IMR-90 (cell line): ENCODE results near the gene ZNF827.

ENCODE experiments used
- BHLHE40 ChIP-seq: fragments of 150-350 bp; IDR thresholded peaks from 2 replicates; pipeline ENCODE4 v1.6.1; 2016; ENCODE audit warnings: mild to moderate bottlenecking, low read depth, low read length
- CEBPB ChIP-seq: IDR thresholded peaks from 2 replicates; pipeline ENCODE4 v1.6.1; 2012; ENCODE audit warnings: low read depth, low read length, improper control_type of control experiment
- CHD1 ChIP-seq: IDR thresholded peaks from 2 replicates; pipeline ENCODE4 v1.6.1; 2012; ENCODE audit warnings: low read depth, low read length, improper control_type of control experiment
- CTCF ChIP-seq: conservative IDR thresholded peaks from 2 replicates; pipeline ENCODE4 v1.5.1; 2012; ENCODE audit warnings: mild to moderate bottlenecking, low read depth, low read length, improper control_type of control experiment
- ELK1 ChIP-seq: fragments of 150-350 bp; IDR thresholded peaks from 2 replicates; pipeline ENCODE4 v1.6.1; 2016; ENCODE audit warnings: low read depth, mild to moderate bottlenecking, low read length, moderate library complexity, borderline replicate concordance
- FOS ChIP-seq: fragments of 150-350 bp; IDR thresholded peaks from 2 replicates; pipeline ENCODE4 v1.6.1; 2016; ENCODE audit warnings: low read depth, low read length
- MAFK ChIP-seq: IDR thresholded peaks from 2 replicates; pipeline ENCODE4 v1.6.1; 2012; ENCODE audit warnings: low read depth, low read length, improper control_type of control experiment
- MXI1 ChIP-seq: IDR thresholded peaks from 2 replicates; pipeline ENCODE4 v1.6.1; 2012; ENCODE audit warnings: low read depth, mild to moderate bottlenecking, low read length, moderate library complexity, borderline replicate concordance
- POLR2A ChIP-seq: IDR thresholded peaks from 2 replicates; pipeline ENCODE4 v1.6.1; 2012; ENCODE audit warnings: mild to moderate bottlenecking, low read depth, low read length
- RAD21 ChIP-seq: IDR thresholded peaks from 2 replicates; pipeline ENCODE4 v1.6.1; 2012; ENCODE audit warnings: low read length, improper control_type of control experiment
- RCOR1 ChIP-seq: IDR thresholded peaks from 2 replicates; pipeline ENCODE4 v1.6.1; 2012; ENCODE audit warnings: mild to moderate bottlenecking, low read length, improper control_type of control experiment; ENCODE audit not compliant: insufficient replicate concordance
- RFX5 ChIP-seq: IDR thresholded peaks from 2 replicates; pipeline ENCODE4 v1.8.0; 2012; ENCODE audit warnings: low read depth, mild to moderate bottlenecking, low read length, moderate library complexity
- SMC3 ChIP-seq: fragments of 150-350 bp; IDR thresholded peaks from 2 replicates; pipeline ENCODE4 v1.6.1; 2016; ENCODE audit warnings: low read depth, mild to moderate bottlenecking, antibody characterized with exemption, low read length, moderate library complexity
- TF ChIP-seq, protein P1 (sequence below): fragments of 150-350 bp; IDR thresholded peaks from 2 replicates; pipeline ENCODE4 v1.6.1; 2017; ENCODE audit warnings: mild to moderate bottlenecking, antibody characterized with exemption, low read length, low read depth

DNA sequence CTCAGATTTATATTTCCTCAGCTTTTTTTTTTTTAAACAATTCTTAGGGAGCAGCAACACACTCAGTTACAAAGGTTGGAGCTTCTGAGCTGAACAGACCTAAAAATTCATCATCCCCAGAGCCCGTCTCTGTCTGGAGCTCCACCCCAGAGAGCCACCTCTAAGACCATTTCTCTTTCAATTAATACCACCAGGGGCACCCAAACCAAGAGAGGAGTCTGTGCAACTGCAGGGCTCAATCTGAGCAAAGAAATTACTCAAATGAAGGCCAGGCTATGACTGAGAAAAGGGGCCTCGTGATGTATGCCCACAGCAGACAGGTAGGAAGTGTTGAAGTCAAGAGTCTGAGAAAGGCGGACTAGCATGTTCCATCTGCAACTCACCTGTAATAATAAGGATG is 163.2 kb downstream of the ZNF827 start:
- no peak for TF ChIP-seq RFX5
- no peak for TF ChIP-seq CTCF
- no peak for TF ChIP-seq MXI1
- TF ChIP-seq FOS, result no peak
- TF ChIP-seq RAD21, result no peak
- TF ChIP-seq MAFK, result no peak
- TF ChIP-seq CEBPB, result no peak
- TF ChIP-seq RCOR1, result no peak
- no peak for TF ChIP-seq POLR2A
- TF ChIP-seq ELK1, result no peak
- TF ChIP-seq, protein P1, sequence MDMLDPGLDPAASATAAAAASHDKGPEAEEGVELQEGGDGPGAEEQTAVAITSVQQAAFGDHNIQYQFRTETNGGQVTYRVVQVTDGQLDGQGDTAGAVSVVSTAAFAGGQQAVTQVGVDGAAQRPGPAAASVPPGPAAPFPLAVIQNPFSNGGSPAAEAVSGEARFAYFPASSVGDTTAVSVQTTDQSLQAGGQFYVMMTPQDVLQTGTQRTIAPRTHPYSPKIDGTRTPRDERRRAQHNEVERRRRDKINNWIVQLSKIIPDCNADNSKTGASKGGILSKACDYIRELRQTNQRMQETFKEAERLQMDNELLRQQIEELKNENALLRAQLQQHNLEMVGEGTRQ, result no peak
- no peak for TF ChIP-seq BHLHE40
- TF ChIP-seq CHD1, result no peak
- no peak for TF ChIP-seq SMC3
